Fibroblast of the aortic adventitia (primary cell): ENCODE measurements around the gene LRMDA. TPM values are rescaled to one million over a fixed set of nuclear protein-coding genes. Genes with fewer than 3 reads are reported as not detected.

Experiments
- DNase-seq: peaks from one replicate; pipeline ENCODE4 v3.0.0-alpha.2; 2010; ENCODE audit warnings: low read depth
- H3K4me3 ChIP-seq: 2 replicates; pipeline ENCODE4 v1.5.1; 2011; ENCODE audit warnings: low read depth, mild to moderate bottlenecking, control low read depth, low read length, moderate library complexity
- CTCF ChIP-seq: IDR thresholded peaks from 2 replicates; pipeline ENCODE4 v1.5.1; 2011; ENCODE audit warnings: mild to moderate bottlenecking, low read length, control low read depth, inconsistent platforms; ENCODE audit not compliant: insufficient read depth
- total RNA-seq: library from RNA; depleted of rRNA; stranded (reverse); fragments of >200 nt; gene quantifications from 2 replicates; pipeline ENCODE4 v1.2.3, GENCODE V29; 2012; ENCODE audit warnings: low replicate concordance

LRMDA gene
- total RNA-seq, 1 donor, result 6.3 TPM

- no peak for DNase-seq
- H3K4me3 ChIP-seq, result no peak overlapping the region
- TF ChIP-seq CTCF, result no peak
These were observed 1002.0 kb downstream of the LRMDA start for GRCh38 chr10:76433161-76434005.

- no peak overlapping the region for H3K4me3 ChIP-seq
- no peak for TF ChIP-seq CTCF
- no peak for DNase-seq
These were observed 1003.7 kb downstream of the LRMDA start for GRCh38 chr10:76435157-76435556.

- H3K4me3 ChIP-seq, result no peak overlapping the region
- DNase-seq, result peak; percentile 25
- no peak for TF ChIP-seq CTCF
These were observed 1005.0 kb downstream of the LRMDA start for GRCh38 chr10:76436401-76436811.

- H3K4me3 ChIP-seq, result no peak overlapping the region
- TF ChIP-seq CTCF, result no peak
- DNase-seq, result peak; percentile 86
These were observed 1005.6 kb downstream of the LRMDA start for GRCh38 chr10:76436981-76437380.

- DNase-seq, result no peak
- TF ChIP-seq CTCF, result no peak
- H3K4me3 ChIP-seq, result no peak overlapping the region
These were observed 1009.0 kb downstream of the LRMDA start for GRCh38 chr10:76440426-76440825.

GRCh38 chr10:76442113-76442512 lies 1010.7 kb downstream of the LRMDA start:
- TF ChIP-seq CTCF, result no peak
- DNase-seq, result no peak
- no peak overlapping the region for H3K4me3 ChIP-seq
